IgD-negative memory B cell (primary cell): ENCODE data around the gene CES2. TPM values are rescaled to one million over a fixed set of nuclear protein-coding genes. Genes with fewer than 3 reads are reported as not detected.

Experiments
- H3K27ac Mint-ChIP-seq, 3 donors: one replicate each; pipeline ENCODE4 v1.8.0; 2020 to 2022; ENCODE audit warnings: mild to moderate bottlenecking in 3 of 3, mixed read lengths in 3 of 3, moderate library complexity in 1 of 3
- H3K27me3 Mint-ChIP-seq: one replicate; pipeline ENCODE4 v1.8.0; 2021; ENCODE audit warnings: mixed read lengths
- H3K36me3 Mint-ChIP-seq: one replicate; pipeline ENCODE4 v1.8.0; 2020; ENCODE audit warnings: mild to moderate bottlenecking, mixed read lengths
- H3K4me1 Mint-ChIP-seq, 3 donors: one replicate each; pipeline ENCODE4 v1.8.0; 2020 to 2022; ENCODE audit warnings: mixed read lengths in 3 of 3, mild to moderate bottlenecking in 1 of 3
- H3K4me3 Mint-ChIP-seq, 4 donors: one replicate each; pipeline ENCODE4 v1.8.0; 2020 to 2022; ENCODE audit warnings: mild to moderate bottlenecking in 4 of 4, mixed read lengths in 4 of 4, moderate library complexity in 3 of 4
- H3K9me3 Mint-ChIP-seq, 3 donors: one replicate each; pipeline ENCODE4 v1.8.0; 2020 to 2021; ENCODE audit warnings: mixed read lengths in 3 of 3, mild to moderate bottlenecking in 1 of 3
- polyA plus RNA-seq: library from polyadenylated mRNA; unstranded; fragments of 300-500 nt; fragmentation: Illumina TruSeq; gene quantifications from one replicate; pipeline ENCODE4 v1.2.3, GENCODE V29; 2021

The CES2 gene
- polyA plus RNA-seq, 1 donor from 2014 or later, result 26.9 TPM

GRCh38 chr16:66908762-66909559 lies 26.4 kb upstream of the CES2 start:
- H3K27ac Mint-ChIP-seq, result no peak overlapping the region
- no peak overlapping the region for H3K4me3 Mint-ChIP-seq
- H3K4me1 Mint-ChIP-seq, result no peaks in the 10 kb centered on the region
- peaks cover 1% of the 10 kb centered on the region for H3K27me3 Mint-ChIP-seq
- no peaks in the 10 kb centered on the region for H3K9me3 Mint-ChIP-seq
- H3K36me3 Mint-ChIP-seq, result peaks cover 1% of the 10 kb centered on the region

DNA sequence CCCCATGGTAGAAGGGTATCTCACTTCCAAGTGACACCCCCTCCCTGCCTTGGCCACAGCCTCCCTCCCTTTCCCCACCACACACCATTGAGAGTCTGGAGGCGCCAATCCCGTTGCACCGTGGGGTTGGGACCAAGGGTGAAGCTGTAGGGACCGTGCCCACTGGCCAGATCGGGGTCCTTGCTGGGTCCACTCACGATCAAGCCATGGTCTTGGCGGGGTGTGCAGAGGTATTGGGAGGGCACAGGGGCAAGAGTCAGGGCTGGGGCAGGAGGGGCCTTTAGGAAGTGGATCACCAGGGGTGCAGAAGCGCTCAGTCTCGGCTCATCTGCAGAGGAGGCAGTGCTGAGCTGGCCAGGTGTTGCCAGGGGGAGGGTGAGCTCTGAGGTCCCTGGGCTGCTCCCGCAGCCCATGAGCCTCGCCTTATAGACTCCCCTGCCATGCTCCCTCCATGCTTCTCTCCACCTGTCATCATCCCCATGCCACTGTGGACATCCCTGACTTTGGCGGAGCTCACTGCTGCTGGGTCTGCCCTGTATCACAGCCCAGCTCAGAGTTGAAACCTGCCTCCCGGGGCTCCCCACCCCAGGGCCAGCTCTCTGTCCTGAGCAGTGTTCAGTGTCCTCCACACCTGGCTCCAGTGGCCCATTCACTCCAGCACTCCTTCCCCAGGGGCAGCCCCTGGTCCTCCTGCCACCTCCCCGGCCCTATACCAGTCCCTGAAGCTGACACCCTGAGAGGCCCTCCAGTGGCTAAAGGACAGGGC lies 25.0 kb upstream of the CES2 start:
- Mint-ChIP-seq H3K36me3 (peaks cover 1% of the 10 kb centered on the region), H3K4me1 (no peaks in the 10 kb centered on the region), H3K27ac (no peak overlapping the region), H3K4me3 (no peak overlapping the region), H3K27me3 (peaks cover 1% of the 10 kb centered on the region), H3K9me3 (no peaks in the 10 kb centered on the region)

DNA sequence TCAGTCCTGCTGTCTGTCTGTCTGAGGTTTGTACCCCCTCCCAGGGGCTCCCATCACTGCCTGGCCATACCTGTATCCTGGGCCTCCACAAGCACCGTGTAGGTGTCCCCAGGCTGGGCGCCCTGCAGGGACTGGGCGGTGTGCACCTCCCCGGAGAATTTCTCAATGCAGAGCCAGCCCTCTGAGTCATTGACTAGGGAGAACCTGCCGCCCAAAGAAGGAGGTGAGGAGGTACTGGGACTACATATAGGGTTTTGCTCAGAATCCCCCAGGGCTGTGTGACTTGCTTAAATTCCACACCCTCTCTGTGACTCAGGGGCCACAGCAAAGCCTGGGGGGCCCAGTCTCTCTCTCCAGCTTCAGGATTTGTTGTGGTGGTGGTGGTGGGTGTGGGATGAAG lies 24.2 kb upstream of the CES2 start:
- no peaks in the 10 kb centered on the region for H3K36me3 Mint-ChIP-seq
- no peaks in the 10 kb centered on the region for H3K4me1 Mint-ChIP-seq
- no peaks in the 10 kb centered on the region for H3K9me3 Mint-ChIP-seq
- peaks cover 1% of the 10 kb centered on the region for H3K27me3 Mint-ChIP-seq
- H3K27ac Mint-ChIP-seq, result no peak overlapping the region
- no peak overlapping the region for H3K4me3 Mint-ChIP-seq

GRCh38 chr16:66911801-66912200 lies 23.5 kb upstream of the CES2 start:
- Mint-ChIP-seq H3K4me3 (no peak overlapping the region), H3K27me3 (peaks cover 1% of the 10 kb centered on the region), H3K36me3 (no peaks in the 10 kb centered on the region), H3K9me3 (no peaks in the 10 kb centered on the region), H3K4me1 (no peaks in the 10 kb centered on the region), H3K27ac (no peak overlapping the region)

DNA sequence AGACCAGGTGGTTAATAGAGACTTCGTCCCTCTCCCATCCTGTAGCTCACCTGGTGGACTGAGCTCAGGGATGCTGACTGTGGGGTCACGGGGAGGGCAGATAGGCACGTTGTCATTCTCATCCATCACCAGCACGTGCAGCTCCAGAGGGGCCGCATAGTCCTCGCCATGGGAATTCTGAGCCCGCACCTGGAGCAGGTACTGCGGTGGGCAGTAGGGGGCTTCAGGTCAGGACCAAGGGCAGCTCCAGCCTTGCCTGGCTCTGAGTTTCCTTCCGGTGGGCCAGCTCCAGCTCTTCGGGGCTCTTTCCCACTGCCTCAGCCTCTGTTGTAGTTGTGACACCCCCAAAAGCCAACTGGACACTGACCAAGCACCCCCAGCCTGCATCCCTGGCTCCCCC lies 22.2 kb upstream of the CES2 start:
- H3K4me3 Mint-ChIP-seq, result no peak overlapping the region
- no peaks in the 10 kb centered on the region for H3K36me3 Mint-ChIP-seq
- H3K27ac Mint-ChIP-seq, result no peak overlapping the region
- no peaks in the 10 kb centered on the region for H3K9me3 Mint-ChIP-seq
- H3K4me1 Mint-ChIP-seq, result no peaks in the 10 kb centered on the region
- peaks cover 1% of the 10 kb centered on the region for H3K27me3 Mint-ChIP-seq

GRCh38 chr16:66913711-66914110 lies 21.6 kb upstream of the CES2 start:
- Mint-ChIP-seq H3K4me1 (no peaks in the 10 kb centered on the region), H3K36me3 (no peaks in the 10 kb centered on the region), H3K27me3 (no peaks in the 10 kb centered on the region), H3K9me3 (no peaks in the 10 kb centered on the region), H3K27ac (peak overlapping the region in 1 of 3 donors; percentile 46), H3K4me3 (no peak overlapping the region)

DNA sequence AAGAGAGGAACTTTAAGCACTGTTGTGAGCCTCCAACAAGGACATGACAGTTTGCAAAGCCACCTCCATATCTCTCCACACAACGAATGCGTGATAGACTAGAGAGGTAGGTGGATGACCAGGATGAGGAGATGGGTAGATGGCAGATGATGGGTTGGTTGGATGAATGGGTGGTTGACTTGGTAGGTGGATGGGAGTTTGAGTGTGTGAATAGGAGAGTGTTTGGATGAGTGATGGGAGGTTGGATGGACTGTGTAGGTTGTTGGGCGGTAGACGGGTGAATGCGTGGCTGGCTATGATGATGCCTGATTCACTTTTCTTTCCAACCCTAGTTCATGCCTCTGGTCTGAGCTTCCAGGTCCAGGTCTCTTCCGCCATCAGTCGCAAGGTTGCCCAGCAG lies 20.8 kb upstream of the CES2 start:
- Mint-ChIP-seq H3K27me3 (no peaks in the 10 kb centered on the region), H3K9me3 (no peaks in the 10 kb centered on the region), H3K36me3 (no peaks in the 10 kb centered on the region), H3K4me1 (no peaks in the 10 kb centered on the region), H3K4me3 (peak overlapping the region in 2 of 4 donors; percentile 18 to 78), H3K27ac (no peak overlapping the region)

DNA sequence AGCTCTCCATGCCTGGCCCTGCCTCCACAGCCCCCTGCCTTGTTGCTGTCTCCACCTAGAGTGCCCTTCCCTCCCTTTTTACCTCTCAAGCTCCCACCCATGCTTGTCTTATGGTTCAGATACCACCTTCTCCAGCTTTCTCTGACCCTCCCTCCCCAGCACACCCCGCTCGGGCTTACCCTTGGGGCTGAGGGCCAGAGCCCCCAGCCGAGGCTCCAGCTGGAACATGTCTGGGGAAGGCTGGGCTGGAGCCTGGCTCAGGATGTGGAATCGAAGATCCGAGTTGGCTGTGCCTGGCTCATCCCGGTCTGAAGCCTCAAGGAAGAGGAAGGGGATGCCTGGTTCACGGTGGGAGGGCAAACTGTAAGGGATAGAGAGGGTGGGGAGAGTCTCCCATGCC lies 20.3 kb upstream of the CES2 start:
- H3K4me1 Mint-ChIP-seq, result no peaks in the 10 kb centered on the region
- H3K27me3 Mint-ChIP-seq, result no peaks in the 10 kb centered on the region
- H3K36me3 Mint-ChIP-seq, result no peaks in the 10 kb centered on the region
- H3K27ac Mint-ChIP-seq, result no peak overlapping the region
- no peak overlapping the region for H3K4me3 Mint-ChIP-seq
- no peaks in the 10 kb centered on the region for H3K9me3 Mint-ChIP-seq

GRCh38 chr16:66916518-66916917 lies 18.8 kb upstream of the CES2 start:
- H3K4me1 Mint-ChIP-seq, result no peaks in the 10 kb centered on the region
- no peaks in the 10 kb centered on the region for H3K9me3 Mint-ChIP-seq
- no peak overlapping the region for H3K4me3 Mint-ChIP-seq
- H3K36me3 Mint-ChIP-seq, result no peaks in the 10 kb centered on the region
- H3K27ac Mint-ChIP-seq, result no peak overlapping the region
- peaks cover 4% of the 10 kb centered on the region for H3K27me3 Mint-ChIP-seq

DNA sequence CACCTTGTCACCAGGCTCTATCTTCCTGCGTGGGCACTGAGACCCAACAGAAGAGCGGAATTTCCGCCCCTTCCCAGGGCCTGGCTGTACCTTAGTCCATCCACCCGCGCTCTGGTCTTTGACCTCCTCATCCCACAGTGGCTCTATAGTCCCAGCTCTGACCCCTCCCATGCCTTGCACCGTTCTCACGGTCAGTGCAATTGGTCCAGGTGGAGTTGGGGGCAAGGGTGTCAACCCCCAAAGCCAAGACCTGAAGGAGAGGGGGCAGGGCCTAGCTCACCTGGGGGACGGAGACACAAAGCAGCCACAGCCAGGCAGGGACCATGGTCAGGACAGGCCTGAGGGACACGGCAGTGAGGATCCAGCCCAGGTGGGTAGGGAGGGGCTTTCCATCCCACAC lies 17.6 kb upstream of the CES2 start:
- no peak overlapping the region for H3K27ac Mint-ChIP-seq
- no peaks in the 10 kb centered on the region for H3K9me3 Mint-ChIP-seq
- no peaks in the 10 kb centered on the region for H3K4me1 Mint-ChIP-seq
- no peak overlapping the region for H3K4me3 Mint-ChIP-seq
- H3K27me3 Mint-ChIP-seq, result peaks cover 6% of the 10 kb centered on the region
- H3K36me3 Mint-ChIP-seq, result no peaks in the 10 kb centered on the region

GRCh38 chr16:66918355-66918754 lies 17.0 kb upstream of the CES2 start:
- Mint-ChIP-seq H3K36me3 (no peaks in the 10 kb centered on the region), H3K27ac (no peak overlapping the region), H3K9me3 (no peaks in the 10 kb centered on the region), H3K4me1 (no peaks in the 10 kb centered on the region), H3K27me3 (peaks cover 12% of the 10 kb centered on the region), H3K4me3 (no peak overlapping the region)

DNA sequence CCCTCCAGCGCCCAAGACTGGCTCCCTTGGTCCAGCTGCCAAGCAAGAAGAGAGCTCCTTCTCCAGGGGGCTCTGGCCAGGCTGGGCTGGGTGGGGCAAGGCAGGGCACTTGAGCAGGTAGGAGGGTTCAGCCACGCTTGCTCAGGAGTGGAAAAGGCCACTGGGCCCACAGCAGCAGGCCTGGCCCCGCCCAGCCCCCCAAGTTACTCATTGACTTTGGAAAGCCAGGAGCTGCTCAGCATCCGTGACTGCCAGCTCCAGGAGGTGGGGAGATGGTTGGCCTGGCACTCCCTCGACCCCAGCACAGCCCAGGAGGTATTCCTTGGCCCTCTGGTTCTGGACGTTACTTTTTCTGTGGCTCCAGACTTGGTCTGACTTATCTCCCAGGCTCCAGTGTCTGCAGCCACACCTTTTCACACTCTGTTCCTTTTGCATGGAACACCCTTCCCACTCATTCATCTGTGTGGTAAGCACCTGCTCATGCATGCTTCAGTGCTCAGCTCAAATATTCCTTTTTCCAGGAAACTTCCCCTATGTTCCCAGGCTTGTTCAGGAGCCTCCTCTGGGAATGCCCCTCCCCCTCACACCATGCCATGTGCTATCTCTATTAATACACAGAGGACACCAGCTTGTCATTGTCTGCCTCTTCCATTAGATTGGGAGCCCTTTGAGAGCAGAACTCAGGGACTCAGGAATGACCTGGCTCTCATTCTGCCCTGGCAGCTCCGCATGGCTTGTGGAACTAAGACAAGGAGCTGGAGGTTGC lies 16.3 kb upstream of the CES2 start, which contains the start of gene CDH16:
TSS of gene CDH16 (minus strand) at position 83 of the 766 bp plus-strand sequence. CDS start 820 bp downstream, outside the sequence.
- H3K4me3 Mint-ChIP-seq, result no peak within 1 kb of the TSS
- H3K27me3 Mint-ChIP-seq, result peaks cover 18% of the 10 kb centered on the region
- no peaks in the 10 kb centered on the region for H3K9me3 Mint-ChIP-seq
- H3K4me1 Mint-ChIP-seq, result no peaks in the 10 kb centered on the region
- peaks cover 1% of the 10 kb centered on the region for H3K36me3 Mint-ChIP-seq
- no peak within 1 kb of the TSS for H3K27ac Mint-ChIP-seq

GRCh38 chr16:66919569-66920298 lies 15.6 kb upstream of the CES2 start:
- H3K36me3 Mint-ChIP-seq, result peaks cover 1% of the 10 kb centered on the region
- no peaks in the 10 kb centered on the region for H3K4me1 Mint-ChIP-seq
- peaks cover 22% of the 10 kb centered on the region for H3K27me3 Mint-ChIP-seq
- no peak overlapping the region for H3K27ac Mint-ChIP-seq
- H3K9me3 Mint-ChIP-seq, result no peaks in the 10 kb centered on the region
- no peak overlapping the region for H3K4me3 Mint-ChIP-seq

- Mint-ChIP-seq H3K4me1 (peaks cover 0 to under 1% (median 0%) of the 10 kb centered on the region in 3 donors), H3K4me3 (no peak overlapping the region), H3K9me3 (no peaks in the 10 kb centered on the region), H3K27me3 (peaks cover 24% of the 10 kb centered on the region), H3K27ac (no peak overlapping the region), H3K36me3 (peaks cover 1% of the 10 kb centered on the region)
These were observed 15.1 kb upstream of the CES2 start for GRCh38 chr16:66920299-66920590.
